HG03280 (cell line): Measurements from ENCODE around the gene HLCS.

Experiments
- ATAC-seq: cut with Tn5 transposase; IDR thresholded peaks from one replicate; pipeline ENCODE4 v1.9.1; 2021; ENCODE audit warnings: mild to moderate bottlenecking, moderate library complexity; ENCODE audit not compliant: unreplicated experiment

Gene HLCS

GRCh38 chr21:36852293-36852692 lies 114.2 kb downstream of the HLCS start:
- no peak for ATAC-seq

GRCh38 chr21:36851121-36851520 lies 115.3 kb downstream of the HLCS start:
- ATAC-seq, result no peak

- no peak for ATAC-seq
Observed at GRCh38 chr21:36850372-36850771, 116.1 kb downstream of the HLCS start.

- no peak for ATAC-seq
Observed at GRCh38 chr21:36849461-36850105, 116.9 kb downstream of the HLCS start.

GRCh38 chr21:36848730-36849274 lies 117.7 kb downstream of the HLCS start:
- ATAC-seq, result no peak

GRCh38 chr21:36847189-36847588 lies 119.3 kb downstream of the HLCS start:
- no peak for ATAC-seq

- ATAC-seq, result no peak
Observed at GRCh38 chr21:36846631-36847030, 119.8 kb downstream of the HLCS start.

- no peak for ATAC-seq
Observed at GRCh38 chr21:36845790-36846189, 120.7 kb downstream of the HLCS start.

GRCh38 chr21:36845070-36845469 lies 121.4 kb downstream of the HLCS start:
- no peak for ATAC-seq

- ATAC-seq, result no peak
Observed at GRCh38 chr21:36841866-36842265, 124.6 kb downstream of the HLCS start.

GRCh38 chr21:36839735-36840134 lies 126.7 kb downstream of the HLCS start:
- no peak for ATAC-seq

GRCh38 chr21:36839123-36839522 lies 127.3 kb downstream of the HLCS start:
- ATAC-seq, result no peak

- ATAC-seq, result no peak
Observed at GRCh38 chr21:36835383-36835795, 131.1 kb downstream of the HLCS start.

GRCh38 chr21:36834192-36834591 lies 132.3 kb downstream of the HLCS start:
- ATAC-seq, result no peak

GRCh38 chr21:36830100-36830499 lies 136.4 kb downstream of the HLCS start:
- no peak for ATAC-seq

GRCh38 chr21:36828891-36829515 lies 137.5 kb downstream of the HLCS start:
- no peak for ATAC-seq

- no peak for ATAC-seq
Observed at GRCh38 chr21:36828208-36828607, 138.3 kb downstream of the HLCS start.

GRCh38 chr21:36825658-36826057 lies 140.8 kb downstream of the HLCS start:
- ATAC-seq, result no peak

GRCh38 chr21:36821032-36821299 lies 145.5 kb downstream of the HLCS start:
- no peak for ATAC-seq

GRCh38 chr21:36820176-36821031 lies 146.1 kb downstream of the HLCS start:
- ATAC-seq, result no peak

GRCh38 chr21:36817732-36818450 lies 148.6 kb downstream of the HLCS start:
- no peak for ATAC-seq
